Neutrophil (primary cell): ENCODE data around the gene DCDC2C.

Experiments used
- H3K27ac ChIP-seq: fragments of 200-600 bp; sonication (generic); 2 replicates; pipeline ENCODE4 v1.5.1; 2016; ENCODE audit warnings: mild to moderate bottlenecking, moderate library complexity
- H3K27me3 ChIP-seq: fragments of 200-600 bp; sonication (generic); 2 replicates; pipeline ENCODE4 v1.6.0; 2016; ENCODE audit warnings: mild to moderate bottlenecking
- H3K36me3 ChIP-seq: fragments of 200-600 bp; sonication (generic); 2 replicates; pipeline ENCODE4 v1.5.1; 2017
- H3K4me1 ChIP-seq, 2 experiments: fragments of 200-600 bp in 1 of 2; sonication (generic) in 1 of 2; 1 replicate in 1 of 2; 2 replicates in 1 of 2; pipeline versions ENCODE4 v1.5.1 to v1.6.1; 2013 to 2016; ENCODE audit warnings: low read depth in 1 of 2, low read length in 1 of 2, mild to moderate bottlenecking in 1 of 2, moderate library complexity in 1 of 2; ENCODE audit not compliant: control insufficient read depth in 1 of 2, insufficient read depth in 1 of 2
- H3K4me3 ChIP-seq, 2 experiments: fragments of 200-600 bp in 1 of 2; sonication (generic) in 1 of 2; 1 replicate in 1 of 2; 2 replicates in 1 of 2; pipeline ENCODE4 v1.5.1; 2013 to 2016; ENCODE audit warnings: low read depth in 1 of 2, low read length in 1 of 2, mild to moderate bottlenecking in 1 of 2, moderate library complexity in 1 of 2
- H3K9me3 ChIP-seq: fragments of 200-600 bp; sonication (generic); 2 replicates; pipeline ENCODE4 v1.5.1; 2016
- TF ChIP-seq, protein P1 (sequence below): fragments of 200-600 bp; sonication (generic); IDR thresholded peaks from 2 replicates; pipeline ENCODE4 v1.5.1; 2016; ENCODE audit warnings: antibody characterized with exemption

DCDC2C gene

GRCh38 chr2:3895021-3895420, 191.6 kb downstream of the DCDC2C start:
- Histone ChIP-seq H3K27me3 (no peaks in the 10 kb centered on the region), H3K4me3 (no peak overlapping the region), H3K4me1 (no peaks in the 10 kb centered on the region), H3K36me3 (no peaks in the 10 kb centered on the region), H3K27ac (no peak overlapping the region), H3K9me3 (no peaks in the 10 kb centered on the region)
- TF ChIP-seq, protein P1, sequence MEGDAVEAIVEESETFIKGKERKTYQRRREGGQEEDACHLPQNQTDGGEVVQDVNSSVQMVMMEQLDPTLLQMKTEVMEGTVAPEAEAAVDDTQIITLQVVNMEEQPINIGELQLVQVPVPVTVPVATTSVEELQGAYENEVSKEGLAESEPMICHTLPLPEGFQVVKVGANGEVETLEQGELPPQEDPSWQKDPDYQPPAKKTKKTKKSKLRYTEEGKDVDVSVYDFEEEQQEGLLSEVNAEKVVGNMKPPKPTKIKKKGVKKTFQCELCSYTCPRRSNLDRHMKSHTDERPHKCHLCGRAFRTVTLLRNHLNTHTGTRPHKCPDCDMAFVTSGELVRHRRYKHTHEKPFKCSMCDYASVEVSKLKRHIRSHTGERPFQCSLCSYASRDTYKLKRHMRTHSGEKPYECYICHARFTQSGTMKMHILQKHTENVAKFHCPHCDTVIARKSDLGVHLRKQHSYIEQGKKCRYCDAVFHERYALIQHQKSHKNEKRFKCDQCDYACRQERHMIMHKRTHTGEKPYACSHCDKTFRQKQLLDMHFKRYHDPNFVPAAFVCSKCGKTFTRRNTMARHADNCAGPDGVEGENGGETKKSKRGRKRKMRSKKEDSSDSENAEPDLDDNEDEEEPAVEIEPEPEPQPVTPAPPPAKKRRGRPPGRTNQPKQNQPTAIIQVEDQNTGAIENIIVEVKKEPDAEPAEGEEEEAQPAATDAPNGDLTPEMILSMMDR = no peak
